Neuronal stem cell (in vitro differentiated cells): Measurements from ENCODE around the gene AIFM3.

ENCODE experiments used
- DNase-seq: peaks from one replicate; pipeline ENCODE4 v3.0.0-alpha.2; 2013; ENCODE audit warnings: low spot score
- H2AFZ ChIP-seq: one replicate; pipeline ENCODE4 v1.6.1; 2013; ENCODE audit warnings: mild to moderate bottlenecking, low read length, inconsistent platforms
- H2AK5ac ChIP-seq: 2 replicates; pipeline ENCODE4 v1.6.1; 2013; ENCODE audit warnings: low read depth, mild to moderate bottlenecking, inconsistent platforms, low read length, moderate library complexity, mixed read lengths
- H2BK120ac ChIP-seq: 2 replicates; pipeline ENCODE4 v1.6.1; 2013; ENCODE audit warnings: low read depth, mild to moderate bottlenecking, inconsistent platforms, low read length, moderate library complexity, mixed read lengths
- H2BK12ac ChIP-seq: one replicate; pipeline ENCODE4 v1.6.1; 2013; ENCODE audit warnings: low read length, inconsistent platforms
- H2BK15ac ChIP-seq: 2 replicates; pipeline ENCODE4 v1.6.1; 2013; ENCODE audit warnings: mild to moderate bottlenecking, low read length, inconsistent platforms, mixed read lengths
- H2BK5ac ChIP-seq: one replicate; pipeline ENCODE4 v1.6.1; 2013; ENCODE audit warnings: inconsistent platforms, mild to moderate bottlenecking, low read length, moderate library complexity
- H3K14ac ChIP-seq: one replicate; pipeline ENCODE4 v1.6.1; 2013; ENCODE audit warnings: low read length, inconsistent platforms
- H3K18ac ChIP-seq: 2 replicates; pipeline ENCODE4 v1.6.1; 2013; ENCODE audit warnings: low read length, inconsistent platforms
- H3K23ac ChIP-seq: 2 replicates; pipeline ENCODE4 v1.6.1; 2013; ENCODE audit warnings: low read depth, mild to moderate bottlenecking, mixed read lengths, low read length, inconsistent platforms; ENCODE audit not compliant: poor library complexity
- H3K27ac ChIP-seq: replicated peaks from 3 replicates; pipeline ENCODE4 v1.5.1; 2013; ENCODE audit warnings: low read length, inconsistent platforms
- H3K27me3 ChIP-seq, 3 experiments: 2 replicates each; pipeline ENCODE4 v1.6.1; 2013; ENCODE audit warnings: low read length in 3 of 3, mild to moderate bottlenecking in 2 of 3, inconsistent platforms in 1 of 3, low read depth in 1 of 3, mixed read lengths in 1 of 3, moderate library complexity in 1 of 3; ENCODE audit not compliant: control insufficient read depth in 3 of 3, insufficient read depth in 3 of 3
- H3K36me3 ChIP-seq, 2 donors: replicated peaks in 1 of 2; 2 replicates each; pipeline ENCODE4 v1.6.1; 2013; ENCODE audit warnings: low read length in 2 of 2; ENCODE audit not compliant: control insufficient read depth in 2 of 2, insufficient read depth in 2 of 2
- H3K4ac ChIP-seq: 2 replicates; pipeline ENCODE4 v1.6.1; 2013; ENCODE audit warnings: inconsistent platforms, mild to moderate bottlenecking, low read length, moderate library complexity
- H3K4me1 ChIP-seq, 2 donors: 1 replicate in 1 of 2; 2 replicates in 1 of 2; pipeline ENCODE4 v1.6.1; 2013; ENCODE audit warnings: low read length in 2 of 2, low read depth in 1 of 2; ENCODE audit not compliant: control insufficient read depth in 2 of 2, insufficient read depth in 1 of 2
- H3K4me2 ChIP-seq: one replicate; pipeline ENCODE4 v1.6.1; 2013; ENCODE audit warnings: mild to moderate bottlenecking, low read length, inconsistent platforms; ENCODE audit not compliant: insufficient read depth, poor library complexity, severe bottlenecking
- H3K4me3 ChIP-seq, 2 donors: 2 replicates each; pipeline ENCODE4 v1.5.1; 2013; ENCODE audit warnings: low read length in 2 of 2, mild to moderate bottlenecking in 2 of 2, inconsistent platforms in 1 of 2, moderate library complexity in 1 of 2
- H3K79me1 ChIP-seq: one replicate; pipeline ENCODE4 v1.6.1; 2013; ENCODE audit warnings: low read depth, mild to moderate bottlenecking, inconsistent platforms, low read length, moderate library complexity
- H3K9ac ChIP-seq: one replicate; pipeline ENCODE4 v1.6.1; 2013; ENCODE audit warnings: mild to moderate bottlenecking, low read depth, low read length, inconsistent platforms; ENCODE audit not compliant: poor library complexity
- H3K9me3 ChIP-seq, 2 donors: replicated peaks in 1 of 2; 2 replicates each; pipeline versions ENCODE3 to v1.6.1; 2013; ENCODE audit warnings: low read length in 2 of 2, mild to moderate bottlenecking in 2 of 2, inconsistent platforms in 1 of 2, low read depth in 1 of 2, mixed read lengths in 1 of 2, moderate library complexity in 1 of 2; ENCODE audit not compliant: control insufficient read depth in 2 of 2, insufficient read depth in 1 of 2
- H4K8ac ChIP-seq: one replicate; pipeline ENCODE4 v1.6.1; 2013; ENCODE audit warnings: low read depth, mild to moderate bottlenecking, inconsistent platforms, low read length, moderate library complexity
- H4K91ac ChIP-seq: one replicate; pipeline ENCODE4 v1.6.1; 2013; ENCODE audit warnings: low read length, low read depth, mild to moderate bottlenecking, inconsistent platforms; ENCODE audit not compliant: poor library complexity
- WGBS, 2 donors: extraction: QIAGEN DNeasy Blood & Tissue Kit; methylation state at CpG; one replicate each; pipeline ENCODE4 v1.1.7; 2013; ENCODE audit warnings: missing lambda C conversion rate in 2 of 2, mixed read lengths in 1 of 2; ENCODE audit not compliant: insufficient read length in 2 of 2, insufficient replicate concordance in 1 of 2; ENCODE audit errors: extremely low coverage in 2 of 2; 5-methylcytosine and 5-hydroxymethylcytosine counted together

AIFM3 gene

DNA sequence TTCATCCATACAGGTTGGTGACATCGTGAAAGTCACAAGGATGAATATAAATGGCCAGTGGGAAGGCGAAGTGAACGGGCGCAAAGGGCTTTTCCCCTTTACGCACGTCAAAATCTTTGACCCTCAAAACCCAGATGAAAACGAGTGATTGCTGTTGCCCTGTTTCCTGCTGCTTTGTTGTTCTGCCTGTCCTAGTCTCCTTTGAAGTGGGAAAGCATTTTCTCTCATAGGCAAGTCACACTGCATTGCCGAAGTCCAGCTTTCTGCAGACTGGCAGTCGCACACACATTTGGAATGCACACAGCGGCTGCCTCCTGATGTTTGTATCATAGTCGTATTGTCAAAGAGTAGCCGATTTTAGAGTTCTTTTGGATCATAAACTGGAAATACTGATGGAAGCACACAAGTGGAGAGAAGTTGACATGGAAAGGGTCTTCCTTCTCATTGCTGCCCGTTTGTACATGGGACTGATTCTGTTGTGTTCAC is 17.3 kb upstream of the AIFM3 start:
- no peak overlapping the region for H3K4me3 ChIP-seq
- no peak overlapping the region for H3K27ac ChIP-seq
- peaks cover 28 to 94% of the 10 kb centered on the region in 2 donors for H3K36me3 ChIP-seq
- no peaks in the 10 kb centered on the region for H3K27me3 ChIP-seq
- H2BK15ac ChIP-seq, result no peak overlapping the region
- H4K8ac ChIP-seq, result no peak overlapping the region
- no peak overlapping the region for H3K18ac ChIP-seq
- H2BK120ac ChIP-seq, result no peak overlapping the region
- H3K9me3 ChIP-seq, result no peaks in the 10 kb centered on the region
- H3K79me1 ChIP-seq, result peaks cover 2% of the 10 kb centered on the region
- H2BK12ac ChIP-seq, result no peak overlapping the region
- H2BK5ac ChIP-seq, result no peak overlapping the region
- H2AFZ ChIP-seq, result no peak overlapping the region
- DNase-seq, result no peak
- no CpG with 5 or more reads among the region's 13 CpGs for WGBS, 2 donors
- H2AK5ac ChIP-seq, result no peak overlapping the region
- no peak overlapping the region for H3K4me2 ChIP-seq
- no peak overlapping the region for H4K91ac ChIP-seq
- H3K4ac ChIP-seq, result no peak overlapping the region
- no peaks in the 10 kb centered on the region for H3K4me1 ChIP-seq
- H3K14ac ChIP-seq, result no peak overlapping the region
- H3K23ac ChIP-seq, result peak overlapping the region; percentile 6
- no peak overlapping the region for H3K9ac ChIP-seq

DNA sequence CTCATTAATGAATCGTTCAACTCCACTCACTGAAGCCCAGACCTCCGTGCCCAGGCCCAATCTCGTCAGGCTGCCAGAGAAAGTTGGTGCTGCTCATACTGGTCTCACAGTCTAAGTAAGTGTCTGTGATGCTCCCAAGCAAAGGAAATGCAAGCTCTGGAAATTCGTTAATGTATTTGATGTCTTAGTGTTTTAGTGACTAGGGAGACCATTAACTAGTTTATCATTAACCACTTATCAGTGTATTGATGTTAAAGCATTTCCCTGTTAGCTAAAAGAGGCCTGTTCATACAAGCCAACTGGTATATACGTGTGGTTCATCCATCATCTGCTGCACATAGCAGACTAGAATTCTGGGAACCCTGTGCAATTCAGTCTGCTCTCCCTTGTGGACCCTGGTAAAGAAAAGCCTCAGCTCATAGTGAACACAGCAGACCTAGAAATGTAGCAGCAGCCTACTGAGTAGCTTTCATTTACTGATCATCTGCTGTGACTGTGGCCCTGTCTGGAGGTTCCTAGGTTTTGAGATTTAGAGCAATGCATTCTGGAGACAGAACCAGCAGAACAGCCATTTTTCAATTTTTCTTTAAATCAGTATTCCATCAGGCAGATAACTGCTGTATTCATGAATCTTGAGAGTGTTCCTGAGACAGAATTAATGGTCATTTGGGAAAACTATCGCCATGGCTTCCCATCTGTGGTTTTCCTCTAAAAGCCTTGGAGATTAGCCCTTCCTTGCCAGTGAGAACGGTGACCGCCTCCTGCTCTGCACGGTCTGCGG is 15.7 kb upstream of the AIFM3 start:
- H3K4ac ChIP-seq, result no peak overlapping the region
- H2BK15ac ChIP-seq, result no peak overlapping the region
- no peak overlapping the region for H3K4me3 ChIP-seq
- H2AFZ ChIP-seq, result no peak overlapping the region
- no peak overlapping the region for H3K23ac ChIP-seq
- peaks cover 0 to 3% (median 0%) of the 10 kb centered on the region in 3 experiments for H3K27me3 ChIP-seq
- no CpG with 5 or more reads among the region's 10 CpGs for WGBS, 2 donors
- H2BK120ac ChIP-seq, result no peak overlapping the region
- H2BK5ac ChIP-seq, result no peak overlapping the region
- H3K14ac ChIP-seq, result no peak overlapping the region
- no peak overlapping the region for H2AK5ac ChIP-seq
- H4K91ac ChIP-seq, result no peak overlapping the region
- no peak overlapping the region for H3K27ac ChIP-seq
- H3K4me2 ChIP-seq, result no peak overlapping the region
- no peak for DNase-seq
- H3K9me3 ChIP-seq, result no peaks in the 10 kb centered on the region
- H3K36me3 ChIP-seq, result peaks cover 25 to 83% of the 10 kb centered on the region in 2 donors
- H2BK12ac ChIP-seq, result no peak overlapping the region
- no peak overlapping the region for H3K18ac ChIP-seq
- H4K8ac ChIP-seq, result no peak overlapping the region
- no peaks in the 10 kb centered on the region for H3K79me1 ChIP-seq
- peaks cover 0 to under 1% of the 10 kb centered on the region in 2 donors for H3K4me1 ChIP-seq
- no peak overlapping the region for H3K9ac ChIP-seq

DNA sequence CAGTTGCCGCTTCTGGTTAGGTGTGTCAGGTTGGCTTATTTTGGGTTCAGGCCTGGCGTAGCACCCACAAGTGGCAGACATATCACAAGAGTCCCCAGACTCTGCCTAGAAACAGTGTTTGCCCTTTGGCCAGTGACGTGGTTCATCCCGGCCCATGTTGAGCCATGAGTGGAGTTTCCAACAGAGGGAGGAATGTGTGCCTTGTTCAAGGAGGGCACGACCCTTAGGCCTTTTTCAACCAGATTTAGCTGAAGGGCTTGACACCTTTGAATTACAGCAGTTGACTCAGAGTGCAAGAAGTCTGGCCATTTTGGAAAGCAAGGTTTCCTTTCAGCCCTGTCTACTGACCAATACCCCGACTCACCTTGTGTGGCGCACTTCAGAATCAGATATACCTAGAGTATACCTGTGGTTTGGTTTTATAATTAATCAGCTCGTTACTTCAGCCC is 15.1 kb upstream of the AIFM3 start:
- no peak overlapping the region for H2BK120ac ChIP-seq
- no peak overlapping the region for H3K27ac ChIP-seq
- H3K4me2 ChIP-seq, result no peak overlapping the region
- no peak overlapping the region for H4K8ac ChIP-seq
- no CpG with 5 or more reads among the region's 8 CpGs for WGBS, 2 donors
- H3K27me3 ChIP-seq, result peaks cover 0 to 9% (median 4%) of the 10 kb centered on the region in 3 experiments
- no peak overlapping the region for H3K14ac ChIP-seq
- H3K9me3 ChIP-seq, result peaks cover 0 to 2% of the 10 kb centered on the region in 2 donors
- no peak overlapping the region for H3K4ac ChIP-seq
- no peak overlapping the region for H2BK15ac ChIP-seq
- no peak overlapping the region for H2AK5ac ChIP-seq
- no peaks in the 10 kb centered on the region for H3K79me1 ChIP-seq
- no peak overlapping the region for H3K9ac ChIP-seq
- no peak overlapping the region for H3K4me3 ChIP-seq
- peaks cover 0 to 6% of the 10 kb centered on the region in 2 donors for H3K4me1 ChIP-seq
- H3K36me3 ChIP-seq, result peaks cover 23 to 76% of the 10 kb centered on the region in 2 donors
- H2BK12ac ChIP-seq, result no peak overlapping the region
- H4K91ac ChIP-seq, result no peak overlapping the region
- no peak overlapping the region for H3K18ac ChIP-seq
- H3K23ac ChIP-seq, result no peak overlapping the region
- no peak overlapping the region for H2AFZ ChIP-seq
- no peak overlapping the region for H2BK5ac ChIP-seq
- no peak for DNase-seq

DNA sequence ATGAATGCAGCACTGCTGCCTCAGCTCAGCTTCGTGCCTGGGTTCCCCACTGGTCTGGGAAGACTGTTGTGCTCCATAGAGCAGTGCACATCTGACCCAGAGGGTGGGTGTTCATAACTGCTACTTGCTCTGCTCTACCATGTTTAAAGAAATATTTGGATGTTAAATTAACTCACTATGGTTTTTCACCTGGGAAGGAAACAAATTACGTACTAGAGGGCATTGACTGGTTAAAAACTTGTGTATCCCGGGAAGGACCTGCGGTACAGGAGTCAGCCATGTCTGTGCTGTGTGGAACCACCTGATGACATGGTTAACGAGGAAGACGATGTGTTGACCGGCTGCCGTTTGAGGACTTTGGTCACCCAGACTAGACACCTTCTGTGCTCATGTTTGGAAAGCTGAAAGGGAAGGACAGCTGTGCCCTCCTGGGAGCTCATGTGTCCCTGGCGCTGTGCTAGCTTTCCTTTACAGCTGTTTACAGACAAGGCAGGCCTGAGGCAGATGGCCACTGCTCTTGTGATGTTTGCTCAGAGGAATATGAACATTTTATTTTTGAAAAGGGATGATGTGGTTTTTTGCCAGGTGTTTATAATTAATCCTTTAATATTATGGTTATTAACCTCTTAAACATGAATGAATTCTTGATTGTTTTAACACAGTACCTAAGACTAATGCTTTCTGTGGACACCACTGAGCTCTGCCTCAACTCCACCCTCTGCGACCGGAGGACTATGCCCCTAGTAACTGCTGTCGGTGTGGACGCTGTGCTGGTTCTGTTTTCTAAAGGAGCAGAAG is 14.3 kb upstream of the AIFM3 start:
- H3K23ac ChIP-seq, result peak overlapping the region; percentile 28
- H3K18ac ChIP-seq, result no peak overlapping the region
- no peak overlapping the region for H2AK5ac ChIP-seq
- peaks cover 0 to 12% of the 10 kb centered on the region in 2 donors for H3K4me1 ChIP-seq
- H2BK5ac ChIP-seq, result no peak overlapping the region
- H3K14ac ChIP-seq, result no peak overlapping the region
- H2BK15ac ChIP-seq, result no peak overlapping the region
- H4K91ac ChIP-seq, result no peak overlapping the region
- peaks cover 0 to 16% (median 7%) of the 10 kb centered on the region in 3 experiments for H3K27me3 ChIP-seq
- no peak for DNase-seq
- H3K36me3 ChIP-seq, result peaks cover 23 to 70% of the 10 kb centered on the region in 2 donors
- no peak overlapping the region for H3K4me3 ChIP-seq
- H3K9me3 ChIP-seq, result peaks cover 0 to 2% of the 10 kb centered on the region in 2 donors
- H3K79me1 ChIP-seq, result no peaks in the 10 kb centered on the region
- H2AFZ ChIP-seq, result no peak overlapping the region
- H3K4me2 ChIP-seq, result no peak overlapping the region
- H2BK120ac ChIP-seq, result no peak overlapping the region
- no peak overlapping the region for H4K8ac ChIP-seq
- H3K4ac ChIP-seq, result no peak overlapping the region
- no peak overlapping the region for H2BK12ac ChIP-seq
- H3K9ac ChIP-seq, result no peak overlapping the region
- H3K27ac ChIP-seq, result no peak overlapping the region
- WGBS, 2 donors, result no CpG with 5 or more reads among the region's 13 CpGs
